Measurements from ENCODE around the gene OR10H2. TPM values are rescaled to one million over a fixed set of nuclear protein-coding genes. Genes with fewer than 3 reads are reported as not detected.
A peak's percentile ranks its signal among the peaks of the same experiment; 100 is the strongest.

Gene OR10H2
- total RNA-seq, 4 donors from 2014 or later = not detected

DNA sequence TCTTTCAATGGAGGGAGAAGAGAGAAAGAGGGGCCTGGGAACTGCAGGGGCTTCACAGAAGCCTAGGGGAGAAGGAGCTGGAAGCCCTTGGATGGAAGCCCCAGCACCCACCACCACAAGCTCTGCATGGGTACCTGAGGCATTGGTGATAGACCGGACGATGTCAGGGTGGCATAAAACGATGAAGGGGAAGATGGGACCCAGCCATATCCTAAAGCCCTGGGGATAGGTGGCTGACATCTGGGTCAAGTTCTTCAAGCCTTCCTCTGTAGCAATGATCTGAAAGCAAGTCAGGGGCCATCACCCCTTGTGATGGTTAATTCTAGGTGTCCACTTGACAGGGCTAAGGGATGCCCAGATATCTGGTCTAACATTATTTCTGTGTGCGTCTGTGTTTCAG is 48.4 kb downstream of the OR10H2 start:
- TF ChIP-seq POLR2AphosphoS5 (IDR thresholded peaks at IDR 0.05) = no peak
- no peak for TF ChIP-seq EP300 (IDR thresholded peaks at IDR 0.05)
- TF ChIP-seq, protein P1, sequence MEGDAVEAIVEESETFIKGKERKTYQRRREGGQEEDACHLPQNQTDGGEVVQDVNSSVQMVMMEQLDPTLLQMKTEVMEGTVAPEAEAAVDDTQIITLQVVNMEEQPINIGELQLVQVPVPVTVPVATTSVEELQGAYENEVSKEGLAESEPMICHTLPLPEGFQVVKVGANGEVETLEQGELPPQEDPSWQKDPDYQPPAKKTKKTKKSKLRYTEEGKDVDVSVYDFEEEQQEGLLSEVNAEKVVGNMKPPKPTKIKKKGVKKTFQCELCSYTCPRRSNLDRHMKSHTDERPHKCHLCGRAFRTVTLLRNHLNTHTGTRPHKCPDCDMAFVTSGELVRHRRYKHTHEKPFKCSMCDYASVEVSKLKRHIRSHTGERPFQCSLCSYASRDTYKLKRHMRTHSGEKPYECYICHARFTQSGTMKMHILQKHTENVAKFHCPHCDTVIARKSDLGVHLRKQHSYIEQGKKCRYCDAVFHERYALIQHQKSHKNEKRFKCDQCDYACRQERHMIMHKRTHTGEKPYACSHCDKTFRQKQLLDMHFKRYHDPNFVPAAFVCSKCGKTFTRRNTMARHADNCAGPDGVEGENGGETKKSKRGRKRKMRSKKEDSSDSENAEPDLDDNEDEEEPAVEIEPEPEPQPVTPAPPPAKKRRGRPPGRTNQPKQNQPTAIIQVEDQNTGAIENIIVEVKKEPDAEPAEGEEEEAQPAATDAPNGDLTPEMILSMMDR (IDR thresholded peaks at IDR 0.05) = no peak
- no peak for TF ChIP-seq POLR2A (IDR thresholded peaks at IDR 0.05; ENCODE audit: low read depth)
- H3K4me1 ChIP-seq = peaks cover 20 to 42% (median 26%) of the 10 kb centered on the region in 4 donors
- H3K9me3 ChIP-seq = no peaks in the 10 kb centered on the region
- intact Hi-C loops (cut with DNase I) = no loop called here
- H3K4me3 ChIP-seq = no peak overlapping the region
- H3K27ac ChIP-seq (replicated peaks in 1 of 4) = no peak overlapping the region
- DNase-seq (ENCODE audit: extremely low spot score) = peak; percentile 68
- 93% methylated on average over 4 of the region's 4 CpGs for WGBS
- peaks cover 0 to 18% (median 0%) of the 10 kb centered on the region in 4 donors for H3K36me3 ChIP-seq
- no peaks in the 10 kb centered on the region for H3K27me3 ChIP-seq

DNA sequence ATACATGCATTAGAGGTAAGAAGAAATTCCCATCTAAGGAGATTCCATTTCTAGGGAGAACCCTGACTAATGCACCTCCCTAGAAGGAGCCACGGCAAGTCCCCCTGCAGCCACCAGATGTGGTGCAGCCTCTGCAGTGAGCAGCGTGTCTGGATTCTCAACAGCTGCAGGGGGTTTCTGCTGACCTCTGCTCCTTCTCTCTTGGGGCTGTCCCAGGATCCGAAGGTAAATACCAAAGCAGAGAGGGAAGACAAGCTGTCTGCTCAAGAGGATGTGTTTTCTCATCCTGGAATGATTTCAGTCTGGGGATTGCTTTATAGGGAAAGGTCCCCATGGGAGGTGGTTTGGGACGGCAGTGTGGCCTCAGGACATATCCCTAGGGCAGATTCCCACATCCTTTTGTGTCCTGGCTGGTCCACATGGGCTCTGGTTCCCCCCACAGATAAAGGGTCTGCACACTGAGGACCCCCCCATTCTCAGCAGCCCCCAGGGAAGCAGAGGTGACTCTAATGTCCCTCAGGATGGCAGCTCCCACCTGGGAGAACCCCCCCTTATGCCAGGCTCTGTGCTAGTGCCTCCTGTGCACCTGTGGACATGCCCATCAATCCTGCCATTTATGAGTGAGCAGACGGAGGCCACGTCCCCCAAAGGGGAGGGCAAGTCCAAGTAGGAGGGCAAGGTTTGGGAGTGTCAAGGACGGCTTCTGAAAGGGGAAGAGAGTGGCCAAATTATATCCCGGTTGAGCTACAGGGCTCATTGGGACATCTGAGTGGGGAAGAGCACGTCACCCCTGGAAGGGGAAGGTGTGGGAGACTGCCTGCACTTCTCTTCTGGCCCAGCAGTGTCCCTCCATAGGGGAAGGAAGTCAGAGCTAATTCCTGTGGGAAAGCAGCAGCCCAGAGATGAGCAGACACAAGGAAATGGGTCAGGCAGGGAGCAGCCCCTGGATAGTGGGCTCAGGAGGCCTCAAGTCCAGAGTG is 49.5 kb downstream of the OR10H2 start:
- no peak overlapping the region for H3K4me3 ChIP-seq
- intact Hi-C loops (cut with DNase I) = no loop called here
- peaks cover 22 to 47% (median 27%) of the 10 kb centered on the region in 4 donors for H3K4me1 ChIP-seq
- DNase-seq (ENCODE audit: extremely low spot score) = peak; percentile 68
- 48% methylated on average over 8 of the region's 9 CpGs for WGBS
- TF ChIP-seq POLR2AphosphoS5 (IDR thresholded peaks at IDR 0.05) (no peak), POLR2A (IDR thresholded peaks at IDR 0.05; ENCODE audit: low read depth) (no peak), EP300 (IDR thresholded peaks at IDR 0.05) (no peak)
- TF ChIP-seq, protein P1 (IDR thresholded peaks at IDR 0.05) = no peak
- no peak overlapping the region for H3K27ac ChIP-seq (replicated peaks in 1 of 4)
- H3K9me3 ChIP-seq = no peaks in the 10 kb centered on the region
- no peaks in the 10 kb centered on the region for H3K27me3 ChIP-seq
- peaks cover 0 to 13% (median 0%) of the 10 kb centered on the region in 4 donors for H3K36me3 ChIP-seq

Other genes starting within 250 kb of the OR10H2 start
- gene PGLYRP2, start 248.5 kb upstream of the OR10H2 start, total RNA-seq = not detected
- gene CYP4F22, start 219.5 kb upstream of the OR10H2 start, total RNA-seq = not detected
- gene CYP4F8, start 112.8 kb upstream of the OR10H2 start, total RNA-seq = not detected
- gene CYP4F3, start 87.1 kb upstream of the OR10H2 start, total RNA-seq = under 1 TPM in 2 of 4 donors, not detected in 2; 0.06 to 0.66 TPM
- 1 to 10 TPM; 3.5 to 4.2 (median 3.7) TPM for gene CYP4F12, start 54.9 kb upstream of the OR10H2 start, total RNA-seq
- gene OR10H3, start 10.0 kb downstream of the OR10H2 start, total RNA-seq = not detected
- gene OR10H5, start 59.6 kb downstream of the OR10H2 start, total RNA-seq = under 1 TPM in 1 of 4 donors, not detected in 3; 0.06 TPM
- gene OR10H1, start 87.6 kb downstream of the OR10H2 start, total RNA-seq = not detected
- gene CYP4F2, start 170.1 kb downstream of the OR10H2 start, total RNA-seq = not detected
- under 1 TPM in 2 of 4 donors, not detected in 2; 0.32 to 0.66 TPM for gene CYP4F11, start 206.5 kb downstream of the OR10H2 start, total RNA-seq
- gene OR10H4, start 221.0 kb downstream of the OR10H2 start, total RNA-seq = not detected

Measured in esophagus muscularis mucosa (tissue), 4 donors.